Astrocyte of the cerebellum (primary cell): Measurements from ENCODE around the gene KCNG2.

Source experiments
- DNase-seq: peaks from one replicate; pipeline ENCODE4 v3.0.0-alpha.2; 2011; ENCODE audit warnings: low read depth
- H3K4me3 ChIP-seq: 2 replicates; pipeline ENCODE4 v1.5.1; 2011; ENCODE audit warnings: mild to moderate bottlenecking, low read depth, low read length, moderate library complexity
- in situ Hi-C: cut with HindIII; loops from 2 replicates; pipeline ENCODE4 v1.10.0; 2017; ENCODE audit warnings: low sequenced_read_pairs
- TF ChIP-seq, protein P1 (sequence below): IDR thresholded peaks from 2 replicates; pipeline ENCODE4 v1.5.1; 2012; ENCODE audit warnings: low read length, low read depth, moderate library complexity, mild to moderate bottlenecking; ENCODE audit errors: missing control alignments

Gene KCNG2

DNA sequence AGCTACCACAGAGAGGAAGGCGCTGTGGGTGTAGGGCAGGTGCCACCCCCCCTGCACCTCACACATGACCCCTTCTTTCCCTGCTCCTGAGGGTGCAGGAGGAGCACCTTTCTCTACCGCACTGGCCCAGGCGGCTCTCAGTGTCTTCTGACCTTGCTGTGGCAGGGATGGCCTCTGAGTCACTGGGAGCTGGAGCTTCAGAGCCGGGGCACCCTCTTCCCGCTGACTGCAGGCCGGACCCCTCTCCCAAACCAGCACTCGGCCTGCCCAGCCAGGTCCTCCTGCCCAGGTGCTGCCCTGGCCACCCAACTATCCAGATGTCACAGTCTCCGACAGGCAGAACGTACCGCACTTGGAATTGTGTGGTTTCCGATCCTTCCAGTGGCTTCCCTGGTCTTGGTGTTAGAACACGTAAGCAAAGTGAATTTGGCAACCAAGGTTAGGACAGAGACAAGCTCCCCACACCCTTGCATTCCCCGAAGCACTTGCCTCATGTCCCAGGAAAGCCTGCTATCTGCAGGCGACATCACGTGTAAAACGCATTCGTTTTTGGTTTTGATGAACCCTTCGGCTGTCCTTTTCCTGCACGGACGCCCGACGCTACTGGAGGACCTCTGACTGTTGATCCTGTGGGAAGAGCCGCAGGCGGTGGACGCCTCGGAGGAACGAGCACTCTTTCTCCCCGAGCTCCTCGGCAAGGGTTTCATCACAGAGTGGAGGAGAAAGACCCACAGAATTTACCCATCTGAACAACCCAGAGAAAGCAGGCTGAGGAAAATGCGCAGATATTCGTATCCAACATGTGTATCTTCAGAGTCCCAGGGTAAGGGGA lies 24.7 kb upstream of the KCNG2 start:
- TF ChIP-seq, protein P1, sequence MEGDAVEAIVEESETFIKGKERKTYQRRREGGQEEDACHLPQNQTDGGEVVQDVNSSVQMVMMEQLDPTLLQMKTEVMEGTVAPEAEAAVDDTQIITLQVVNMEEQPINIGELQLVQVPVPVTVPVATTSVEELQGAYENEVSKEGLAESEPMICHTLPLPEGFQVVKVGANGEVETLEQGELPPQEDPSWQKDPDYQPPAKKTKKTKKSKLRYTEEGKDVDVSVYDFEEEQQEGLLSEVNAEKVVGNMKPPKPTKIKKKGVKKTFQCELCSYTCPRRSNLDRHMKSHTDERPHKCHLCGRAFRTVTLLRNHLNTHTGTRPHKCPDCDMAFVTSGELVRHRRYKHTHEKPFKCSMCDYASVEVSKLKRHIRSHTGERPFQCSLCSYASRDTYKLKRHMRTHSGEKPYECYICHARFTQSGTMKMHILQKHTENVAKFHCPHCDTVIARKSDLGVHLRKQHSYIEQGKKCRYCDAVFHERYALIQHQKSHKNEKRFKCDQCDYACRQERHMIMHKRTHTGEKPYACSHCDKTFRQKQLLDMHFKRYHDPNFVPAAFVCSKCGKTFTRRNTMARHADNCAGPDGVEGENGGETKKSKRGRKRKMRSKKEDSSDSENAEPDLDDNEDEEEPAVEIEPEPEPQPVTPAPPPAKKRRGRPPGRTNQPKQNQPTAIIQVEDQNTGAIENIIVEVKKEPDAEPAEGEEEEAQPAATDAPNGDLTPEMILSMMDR: no peak
- H3K4me3 ChIP-seq: no peak overlapping the region
- in situ Hi-C loops: no loop called here
- no peak for DNase-seq

DNA sequence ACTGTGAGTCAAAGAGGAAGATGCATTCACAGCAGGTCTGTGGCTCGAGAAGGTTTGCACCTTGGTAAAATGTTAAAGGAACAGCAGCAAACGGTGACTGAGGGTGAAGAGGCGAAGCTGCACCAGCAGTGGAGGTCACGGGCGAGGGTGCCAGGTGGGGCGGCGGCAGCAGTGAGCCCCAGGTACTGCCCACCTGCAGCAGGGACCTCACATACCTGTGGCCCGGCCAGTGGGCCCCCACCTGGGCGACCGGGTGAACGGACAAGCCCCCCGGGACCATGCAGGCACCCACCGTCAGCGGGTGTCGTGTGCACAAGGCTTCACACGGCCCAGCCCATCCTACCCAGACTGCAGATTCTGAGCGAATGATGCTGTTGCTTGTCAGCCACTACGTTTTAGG lies 23.6 kb upstream of the KCNG2 start:
- DNase-seq: no peak
- in situ Hi-C loops: no loop called here
- TF ChIP-seq, protein P1: no peak
- no peak overlapping the region for H3K4me3 ChIP-seq

DNA sequence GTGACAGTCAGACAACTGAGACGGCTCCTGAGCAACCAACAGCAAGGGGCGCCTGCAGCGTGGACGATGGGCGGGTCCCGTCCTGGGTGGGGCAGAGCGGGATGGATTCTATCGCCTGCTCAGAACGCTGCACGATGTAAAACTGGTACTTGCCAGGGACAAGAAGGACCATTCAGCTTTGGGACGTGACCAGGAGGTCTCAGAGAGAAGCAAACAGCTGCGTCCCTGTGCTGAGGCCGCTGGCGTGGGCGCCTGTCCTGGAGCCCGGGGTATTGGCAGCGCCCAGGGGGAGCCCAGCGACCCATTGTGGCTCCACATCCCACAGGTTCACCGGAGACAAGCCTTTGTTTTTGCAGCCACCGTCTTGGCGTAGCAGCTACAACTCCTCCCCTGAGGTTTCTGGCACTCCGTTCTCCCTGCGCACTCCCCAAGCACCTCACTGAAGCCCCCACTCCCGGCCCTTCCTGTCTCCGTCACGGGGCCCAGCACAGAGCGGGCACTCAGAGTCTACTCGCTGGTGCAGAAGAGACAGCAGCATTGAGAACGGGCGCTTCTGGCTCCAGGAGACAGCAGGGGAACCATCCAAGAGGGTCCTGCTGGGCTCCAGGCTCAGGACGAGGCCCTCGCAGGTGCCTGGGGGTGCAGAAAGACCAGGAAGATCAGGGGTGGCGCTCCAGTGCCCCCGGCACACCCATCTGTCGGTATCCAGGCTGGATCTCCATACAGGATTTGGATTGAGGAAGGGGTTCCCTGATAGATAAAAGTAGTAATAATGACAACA lies 22.1 kb upstream of the KCNG2 start:
- in situ Hi-C loops: no loop called here
- TF ChIP-seq, protein P1: no peak
- DNase-seq: no peak
- H3K4me3 ChIP-seq: no peak overlapping the region

DNA sequence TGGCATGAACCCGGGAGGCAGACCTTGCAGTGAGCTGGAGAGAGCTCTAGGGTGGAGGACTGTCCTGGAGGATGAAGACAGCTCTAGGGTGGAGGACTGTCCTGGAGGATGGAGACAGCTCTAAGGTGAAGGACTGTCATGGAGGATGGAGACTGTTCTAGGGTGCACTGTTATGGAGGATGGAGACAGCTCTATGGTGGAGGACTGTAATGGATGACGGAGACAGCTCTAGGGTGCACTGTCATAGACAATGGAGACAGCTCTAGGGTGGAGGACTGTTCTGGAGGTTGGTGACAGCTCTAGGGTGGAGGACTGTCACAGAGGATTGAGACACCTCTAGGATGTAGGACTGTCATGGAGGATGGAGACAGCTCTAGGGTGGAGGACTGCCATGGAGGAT lies 21.1 kb upstream of the KCNG2 start:
- TF ChIP-seq, protein P1: no peak
- no peak overlapping the region for H3K4me3 ChIP-seq
- DNase-seq: no peak
- in situ Hi-C loops: no loop called here

DNA sequence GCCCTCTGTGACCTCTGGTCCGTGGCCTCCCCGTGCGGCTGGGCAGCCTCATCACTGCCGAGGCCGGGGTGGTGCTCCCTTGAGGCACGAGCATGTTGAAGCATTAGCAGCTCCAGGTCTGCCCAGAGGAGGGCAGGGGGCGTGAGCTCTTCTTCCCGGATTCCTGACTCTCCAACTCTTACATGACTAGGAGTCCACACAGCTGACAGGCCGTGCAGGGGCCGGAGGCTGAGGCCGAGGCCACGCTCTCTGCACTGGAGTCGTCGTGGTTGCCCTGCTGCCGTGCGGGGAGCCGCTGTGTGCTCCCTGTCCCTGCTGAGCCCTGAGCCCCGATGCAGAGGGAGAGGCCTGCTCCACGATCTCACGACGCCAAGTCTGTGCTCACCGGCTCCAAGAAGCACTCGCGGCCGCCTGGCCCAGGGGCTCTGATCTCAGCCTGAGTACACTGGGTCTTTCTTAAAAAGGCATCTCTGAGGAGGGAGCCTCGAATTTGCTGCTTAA lies 19.4 kb upstream of the KCNG2 start:
- in situ Hi-C loops: no loop called here
- DNase-seq: no peak
- no peak overlapping the region for H3K4me3 ChIP-seq
- TF ChIP-seq, protein P1: no peak

DNA sequence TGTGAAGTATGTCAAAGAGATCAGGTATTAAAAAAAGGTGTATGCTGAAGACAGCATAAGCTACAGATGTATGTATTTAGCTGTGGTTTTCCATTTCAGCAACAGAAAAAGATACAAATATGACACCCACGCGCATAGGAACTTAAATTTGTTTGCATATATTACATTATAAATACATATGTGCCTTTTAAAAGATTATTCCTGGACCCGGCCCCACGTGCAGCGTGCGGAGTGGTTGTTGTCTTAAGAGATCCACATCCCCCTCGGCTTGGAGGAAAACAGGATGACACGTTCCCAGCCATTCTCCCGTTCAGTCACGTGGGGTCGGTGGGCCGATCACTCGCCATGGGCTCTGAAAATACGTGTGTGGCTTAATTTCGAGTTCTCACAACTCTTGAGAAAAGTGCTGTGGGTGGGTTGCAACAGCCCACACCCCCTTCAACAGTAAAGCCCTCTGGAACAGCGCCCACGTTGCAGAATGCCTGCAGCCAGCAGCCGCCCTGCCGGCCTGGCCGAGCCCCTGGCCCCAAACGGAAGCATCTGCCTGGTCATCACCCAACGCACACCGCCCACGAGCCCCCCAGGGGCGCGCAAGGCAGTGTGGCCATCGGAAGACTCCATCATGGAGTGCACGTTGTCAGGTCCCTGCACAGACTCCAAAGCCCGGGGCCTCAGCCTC lies 18.6 kb upstream of the KCNG2 start:
- H3K4me3 ChIP-seq: no peak overlapping the region
- in situ Hi-C loops: no loop called here
- TF ChIP-seq, protein P1: no peak
- DNase-seq: no peak
